ENCODE data around the gene ABRACL.

The ABRACL gene

DNA sequence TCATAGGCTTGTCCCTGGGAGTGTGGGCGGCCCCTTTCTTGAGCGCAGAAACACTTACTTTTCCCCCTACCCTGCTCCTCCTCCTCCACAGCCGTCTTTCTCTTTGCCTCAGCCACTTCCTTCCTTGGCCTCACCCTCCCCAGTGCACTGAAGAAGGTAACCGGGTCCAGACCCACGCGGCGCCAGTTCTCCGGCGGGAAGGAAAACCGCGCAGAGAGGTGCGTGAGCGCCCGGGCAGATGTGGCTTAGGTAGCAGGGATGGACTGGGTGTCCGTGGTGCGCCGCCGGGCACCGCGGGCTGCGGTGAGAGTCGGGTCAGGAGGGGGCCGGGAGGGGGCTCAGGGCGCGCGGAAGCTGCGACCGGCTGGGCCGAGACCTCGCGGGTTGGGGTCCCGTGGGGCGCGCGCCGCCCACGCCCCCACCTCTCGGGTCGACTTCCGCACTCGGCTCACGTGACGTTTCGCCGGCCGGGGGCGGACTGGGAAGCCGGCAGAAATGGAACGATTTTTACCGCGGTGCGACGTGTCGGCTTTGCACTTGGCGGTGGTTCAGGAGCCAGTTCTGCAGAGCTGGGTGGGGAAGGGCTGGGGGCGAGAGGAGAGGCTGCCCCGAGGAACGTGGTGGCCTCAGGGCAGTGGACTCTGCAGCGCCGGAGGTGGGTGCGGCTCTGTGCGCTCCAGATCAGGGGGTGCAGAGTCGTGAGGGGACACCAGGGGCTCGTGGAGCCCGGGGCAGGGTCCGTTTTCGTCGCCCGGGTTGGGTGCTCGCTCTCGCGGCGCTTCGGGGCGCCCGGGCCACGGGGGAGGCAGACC lies at the start of gene ABRACL:
TSS of gene ABRACL (plus strand) at position 88 of the 812 bp plus-strand sequence. CDS start 5,416 bp downstream, outside the sequence.
- H3K36me3 ChIP-seq (ENCODE audit: insufficient read depth, insufficient read length, low read length): peaks cover 6% of the 10 kb centered on the region
- peak within 1 kb of the TSS; percentile 89 for H3K4me3 ChIP-seq (ENCODE audit: insufficient read length, low read depth)
- no peaks in the 10 kb centered on the region for H3K27me3 ChIP-seq (ENCODE audit: insufficient read depth, insufficient read length)
- no peaks in the 10 kb centered on the region for H3K4me1 ChIP-seq (ENCODE audit: insufficient read depth, insufficient read length)
- peak within 1 kb of the TSS; percentile 86 for H3K9ac ChIP-seq (ENCODE audit: insufficient read length, low read depth)
- no peak for DNase-seq (ENCODE audit: low read depth, low spot score)
- no peaks in the 10 kb centered on the region for H3K9me3 ChIP-seq (ENCODE audit: insufficient read depth, low read length)
- TF ChIP-seq YY1 (IDR thresholded peaks at IDR 0.05; ENCODE audit: insufficient read depth, insufficient read length): no peak
- TF ChIP-seq SUZ12 (IDR thresholded peaks at IDR 0.05; ENCODE audit: extremely low read depth, insufficient read depth, insufficient read length): no peak
- no peak for TF ChIP-seq ZNF274 (IDR thresholded peaks at IDR 0.05; ENCODE audit: low read depth, low read length)

DNA sequence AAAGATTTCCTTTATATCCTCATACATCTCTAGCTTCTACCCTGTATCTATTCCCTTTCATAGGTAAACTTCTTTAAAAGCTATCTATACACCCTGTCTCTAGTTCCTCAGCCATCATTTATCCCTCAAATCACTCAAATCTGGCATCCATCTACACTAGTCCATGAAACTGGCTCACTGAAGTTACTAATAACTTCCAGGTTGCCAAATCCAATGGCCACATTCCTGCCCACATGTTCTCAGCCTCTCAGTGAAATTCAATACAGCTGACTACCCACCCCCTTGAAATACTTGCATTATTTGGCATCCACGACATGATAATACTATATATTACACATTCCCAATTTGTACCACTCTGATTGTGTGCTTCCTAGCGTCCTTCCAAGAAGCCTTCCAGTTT lies 49.2 kb upstream of the ABRACL start:
- DNase-seq (ENCODE audit: low read depth, low spot score): no peak
- Histone ChIP-seq H3K4me1 (ENCODE audit: insufficient read depth, insufficient read length) (peaks cover 3% of the 10 kb centered on the region), H3K9ac (ENCODE audit: insufficient read length, low read depth) (no peak overlapping the region), H3K9me3 (ENCODE audit: insufficient read depth, low read length) (no peaks in the 10 kb centered on the region), H3K36me3 (ENCODE audit: insufficient read depth, insufficient read length, low read length) (no peaks in the 10 kb centered on the region), H3K4me3 (ENCODE audit: insufficient read length, low read depth) (no peak overlapping the region), H3K27me3 (ENCODE audit: insufficient read depth, insufficient read length) (no peaks in the 10 kb centered on the region)
- no peak for TF ChIP-seq ZNF274 (IDR thresholded peaks at IDR 0.05; ENCODE audit: low read depth, low read length)
- no peak for TF ChIP-seq SUZ12 (IDR thresholded peaks at IDR 0.05; ENCODE audit: extremely low read depth, insufficient read depth, insufficient read length)
- no peak for TF ChIP-seq YY1 (IDR thresholded peaks at IDR 0.05; ENCODE audit: insufficient read depth, insufficient read length)

DNA sequence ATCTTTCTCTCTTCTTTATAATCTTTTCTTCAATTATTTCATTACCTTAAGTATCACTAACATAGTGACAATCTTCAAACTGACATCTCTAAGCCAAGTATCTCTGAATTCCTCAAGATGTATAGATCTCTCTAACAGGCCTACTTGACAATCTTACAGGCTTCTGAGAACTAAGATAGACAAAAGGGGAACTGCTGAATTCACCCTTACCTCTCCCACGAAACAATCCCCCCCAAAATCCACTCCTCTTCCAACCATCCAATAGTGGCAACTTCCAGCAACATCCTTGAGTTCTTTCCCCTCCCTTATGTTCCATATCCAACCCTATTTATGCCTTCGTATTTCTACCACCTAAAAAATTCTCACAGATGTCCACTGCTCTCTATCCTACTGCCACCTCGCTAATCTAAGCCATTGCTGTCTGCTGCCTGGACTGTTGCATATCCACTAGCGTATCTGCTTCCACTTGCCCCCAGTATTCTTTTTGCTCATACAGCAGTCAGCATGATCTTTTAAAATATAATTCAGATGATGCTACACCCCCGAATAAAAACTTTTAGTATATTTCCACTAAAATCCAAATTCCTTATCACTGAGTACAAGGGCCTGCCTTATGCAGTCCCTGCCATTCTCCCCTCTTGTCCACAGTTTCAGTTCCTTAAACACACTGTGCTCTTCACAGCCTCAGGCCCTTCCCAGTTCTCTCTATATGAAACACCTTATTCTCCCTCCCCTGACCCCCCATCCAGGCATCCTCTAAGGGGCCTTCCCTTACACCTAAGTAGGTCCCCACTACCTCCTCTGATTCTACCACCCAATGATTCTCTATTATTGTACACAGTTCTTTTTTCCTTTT lies 48.5 kb upstream of the ABRACL start:
- Histone ChIP-seq H3K9ac (ENCODE audit: insufficient read length, low read depth) (no peak overlapping the region), H3K36me3 (ENCODE audit: insufficient read depth, insufficient read length, low read length) (no peaks in the 10 kb centered on the region), H3K4me1 (ENCODE audit: insufficient read depth, insufficient read length) (peaks cover 3% of the 10 kb centered on the region), H3K27me3 (ENCODE audit: insufficient read depth, insufficient read length) (no peaks in the 10 kb centered on the region), H3K4me3 (ENCODE audit: insufficient read length, low read depth) (no peak overlapping the region), H3K9me3 (ENCODE audit: insufficient read depth, low read length) (no peaks in the 10 kb centered on the region)
- DNase-seq (ENCODE audit: low read depth, low spot score): no peak
- TF ChIP-seq YY1 (IDR thresholded peaks at IDR 0.05; ENCODE audit: insufficient read depth, insufficient read length): no peak
- no peak for TF ChIP-seq ZNF274 (IDR thresholded peaks at IDR 0.05; ENCODE audit: low read depth, low read length)
- TF ChIP-seq SUZ12 (IDR thresholded peaks at IDR 0.05; ENCODE audit: extremely low read depth, insufficient read depth, insufficient read length): no peak

GRCh38 chr6:138981416-138981815 lies 47.1 kb upstream of the ABRACL start:
- Histone ChIP-seq H3K9me3 (ENCODE audit: insufficient read depth, low read length) (no peaks in the 10 kb centered on the region), H3K9ac (ENCODE audit: insufficient read length, low read depth) (no peak overlapping the region), H3K36me3 (ENCODE audit: insufficient read depth, insufficient read length, low read length) (no peaks in the 10 kb centered on the region), H3K27me3 (ENCODE audit: insufficient read depth, insufficient read length) (no peaks in the 10 kb centered on the region), H3K4me1 (ENCODE audit: insufficient read depth, insufficient read length) (peaks cover 3% of the 10 kb centered on the region), H3K4me3 (ENCODE audit: insufficient read length, low read depth) (no peak overlapping the region)
- DNase-seq (ENCODE audit: low read depth, low spot score): no peak
- no peak for TF ChIP-seq ZNF274 (IDR thresholded peaks at IDR 0.05; ENCODE audit: low read depth, low read length)
- TF ChIP-seq YY1 (IDR thresholded peaks at IDR 0.05; ENCODE audit: insufficient read depth, insufficient read length): no peak
- no peak for TF ChIP-seq SUZ12 (IDR thresholded peaks at IDR 0.05; ENCODE audit: extremely low read depth, insufficient read depth, insufficient read length)

- no peaks in the 10 kb centered on the region for H3K27me3 ChIP-seq (ENCODE audit: insufficient read depth, insufficient read length)
- peak overlapping the region; percentile 88 for H3K4me3 ChIP-seq (ENCODE audit: insufficient read length, low read depth)
- H3K9me3 ChIP-seq (ENCODE audit: insufficient read depth, low read length): no peaks in the 10 kb centered on the region
- H3K9ac ChIP-seq (ENCODE audit: insufficient read length, low read depth): peak overlapping the region; percentile 92
- TF ChIP-seq YY1 (IDR thresholded peaks at IDR 0.05; ENCODE audit: insufficient read depth, insufficient read length) (no peak), ZNF274 (IDR thresholded peaks at IDR 0.05; ENCODE audit: low read depth, low read length) (no peak), SUZ12 (IDR thresholded peaks at IDR 0.05; ENCODE audit: extremely low read depth, insufficient read depth, insufficient read length) (no peak)
- H3K36me3 ChIP-seq (ENCODE audit: insufficient read depth, insufficient read length, low read length): no peaks in the 10 kb centered on the region
- no peaks in the 10 kb centered on the region for H3K4me1 ChIP-seq (ENCODE audit: insufficient read depth, insufficient read length)
- DNase-seq (ENCODE audit: low read depth, low spot score): no peak
Observed at GRCh38 chr6:138986578-138986977, 42.0 kb upstream of the ABRACL start.

DNA sequence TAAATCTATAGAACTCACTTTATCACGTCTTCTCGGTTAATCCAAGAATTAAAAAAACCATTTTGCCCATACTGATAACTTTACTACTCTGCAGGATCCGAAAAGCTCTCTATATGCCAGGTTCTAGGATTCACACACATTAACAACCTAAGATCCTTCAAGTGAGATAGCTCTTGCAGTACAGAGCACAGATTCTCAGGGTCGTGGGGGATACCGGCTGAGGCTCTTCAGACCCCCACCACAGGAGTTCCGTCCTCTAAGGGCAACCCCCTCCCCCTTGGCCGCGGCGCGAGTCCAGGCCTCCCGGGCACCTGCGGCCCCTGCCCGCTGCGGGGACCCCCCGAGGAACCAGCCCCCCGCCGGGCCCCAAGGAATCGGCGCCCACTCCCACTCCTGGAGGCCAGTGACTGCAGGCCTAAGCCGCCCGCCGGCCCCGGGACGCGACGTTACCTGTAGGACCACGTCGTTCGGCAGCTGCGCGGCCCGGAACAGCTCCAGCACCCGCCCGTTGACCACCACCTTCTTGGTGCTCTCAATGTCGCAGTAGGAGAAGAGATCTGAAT lies 41.4 kb upstream of the ABRACL start:
- Histone ChIP-seq H3K36me3 (ENCODE audit: insufficient read depth, insufficient read length, low read length) (no peaks in the 10 kb centered on the region), H3K4me3 (ENCODE audit: insufficient read length, low read depth) (peak overlapping the region; percentile 88), H3K4me1 (ENCODE audit: insufficient read depth, insufficient read length) (no peaks in the 10 kb centered on the region), H3K27me3 (ENCODE audit: insufficient read depth, insufficient read length) (no peaks in the 10 kb centered on the region), H3K9me3 (ENCODE audit: insufficient read depth, low read length) (no peaks in the 10 kb centered on the region), H3K9ac (ENCODE audit: insufficient read length, low read depth) (peak overlapping the region; percentile 92)
- DNase-seq (ENCODE audit: low read depth, low spot score): no peak
- TF ChIP-seq SUZ12 (IDR thresholded peaks at IDR 0.05; ENCODE audit: extremely low read depth, insufficient read depth, insufficient read length) (no peak), YY1 (IDR thresholded peaks at IDR 0.05; ENCODE audit: insufficient read depth, insufficient read length) (no peak), ZNF274 (IDR thresholded peaks at IDR 0.05; ENCODE audit: low read depth, low read length) (no peak)
